ENCODE data around the gene KRTAP12-4.
"Not testable (repeated sequence)": the region's sequence is repeated elsewhere in the genome, so short reads cannot be mapped to it uniquely, and the experiment has no call there.

- not testable (repeated sequence) for TF ChIP-seq POLR2A (IDR thresholded peaks at IDR 0.05)
- TF ChIP-seq, protein P1, sequence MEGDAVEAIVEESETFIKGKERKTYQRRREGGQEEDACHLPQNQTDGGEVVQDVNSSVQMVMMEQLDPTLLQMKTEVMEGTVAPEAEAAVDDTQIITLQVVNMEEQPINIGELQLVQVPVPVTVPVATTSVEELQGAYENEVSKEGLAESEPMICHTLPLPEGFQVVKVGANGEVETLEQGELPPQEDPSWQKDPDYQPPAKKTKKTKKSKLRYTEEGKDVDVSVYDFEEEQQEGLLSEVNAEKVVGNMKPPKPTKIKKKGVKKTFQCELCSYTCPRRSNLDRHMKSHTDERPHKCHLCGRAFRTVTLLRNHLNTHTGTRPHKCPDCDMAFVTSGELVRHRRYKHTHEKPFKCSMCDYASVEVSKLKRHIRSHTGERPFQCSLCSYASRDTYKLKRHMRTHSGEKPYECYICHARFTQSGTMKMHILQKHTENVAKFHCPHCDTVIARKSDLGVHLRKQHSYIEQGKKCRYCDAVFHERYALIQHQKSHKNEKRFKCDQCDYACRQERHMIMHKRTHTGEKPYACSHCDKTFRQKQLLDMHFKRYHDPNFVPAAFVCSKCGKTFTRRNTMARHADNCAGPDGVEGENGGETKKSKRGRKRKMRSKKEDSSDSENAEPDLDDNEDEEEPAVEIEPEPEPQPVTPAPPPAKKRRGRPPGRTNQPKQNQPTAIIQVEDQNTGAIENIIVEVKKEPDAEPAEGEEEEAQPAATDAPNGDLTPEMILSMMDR (IDR thresholded peaks at IDR 0.05) = not testable (repeated sequence)
Measured at GRCh38 chr21:44627181-44627822, 27.2 kb downstream of the KRTAP12-4 start.

Data from uterus (tissue), 2 donors.